LNCaP clone FGC (cell line): Measurements from ENCODE around the gene HSBP1.

Experiments used
- DNase-seq: peaks from one replicate; pipeline ENCODE4 v3.0.0-alpha.2; 2011; ENCODE audit warnings: low read depth
- H3K4me3 ChIP-seq: 2 replicates; pipeline ENCODE4 v1.5.1; 2011; ENCODE audit warnings: mild to moderate bottlenecking, low read depth, low read length, control low read depth
- TF ChIP-seq, protein P1 (sequence below): IDR thresholded peaks from 2 replicates; pipeline ENCODE4 v1.5.1; 2012; ENCODE audit warnings: mild to moderate bottlenecking; ENCODE audit not compliant: control insufficient read depth, insufficient read depth; ENCODE audit errors: extremely low read depth

Gene HSBP1

DNA sequence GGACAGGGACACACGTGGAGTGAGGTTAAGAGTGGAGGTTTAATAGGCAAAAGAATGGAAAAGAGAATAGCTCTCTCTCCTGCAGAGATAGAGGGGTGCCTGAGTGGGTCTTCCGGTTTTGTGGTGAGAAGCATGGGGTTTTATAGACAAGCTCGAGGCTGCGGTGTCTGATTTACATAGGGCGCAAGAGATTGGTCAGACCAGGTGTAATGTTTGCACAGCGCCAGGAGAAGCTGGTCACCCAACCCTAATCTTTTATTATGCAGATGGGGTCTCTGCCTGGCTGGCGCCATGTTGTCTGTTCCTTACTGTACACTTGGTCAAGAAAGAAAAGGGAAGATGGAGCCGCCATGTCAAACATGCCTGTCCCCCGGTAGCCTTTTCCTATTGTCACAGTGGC, 46.6 kb downstream of the HSBP1 start:
- TF ChIP-seq, protein P1, sequence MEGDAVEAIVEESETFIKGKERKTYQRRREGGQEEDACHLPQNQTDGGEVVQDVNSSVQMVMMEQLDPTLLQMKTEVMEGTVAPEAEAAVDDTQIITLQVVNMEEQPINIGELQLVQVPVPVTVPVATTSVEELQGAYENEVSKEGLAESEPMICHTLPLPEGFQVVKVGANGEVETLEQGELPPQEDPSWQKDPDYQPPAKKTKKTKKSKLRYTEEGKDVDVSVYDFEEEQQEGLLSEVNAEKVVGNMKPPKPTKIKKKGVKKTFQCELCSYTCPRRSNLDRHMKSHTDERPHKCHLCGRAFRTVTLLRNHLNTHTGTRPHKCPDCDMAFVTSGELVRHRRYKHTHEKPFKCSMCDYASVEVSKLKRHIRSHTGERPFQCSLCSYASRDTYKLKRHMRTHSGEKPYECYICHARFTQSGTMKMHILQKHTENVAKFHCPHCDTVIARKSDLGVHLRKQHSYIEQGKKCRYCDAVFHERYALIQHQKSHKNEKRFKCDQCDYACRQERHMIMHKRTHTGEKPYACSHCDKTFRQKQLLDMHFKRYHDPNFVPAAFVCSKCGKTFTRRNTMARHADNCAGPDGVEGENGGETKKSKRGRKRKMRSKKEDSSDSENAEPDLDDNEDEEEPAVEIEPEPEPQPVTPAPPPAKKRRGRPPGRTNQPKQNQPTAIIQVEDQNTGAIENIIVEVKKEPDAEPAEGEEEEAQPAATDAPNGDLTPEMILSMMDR, result no peak
- no peak for DNase-seq
- H3K4me3 ChIP-seq, result no peak overlapping the region

DNA sequence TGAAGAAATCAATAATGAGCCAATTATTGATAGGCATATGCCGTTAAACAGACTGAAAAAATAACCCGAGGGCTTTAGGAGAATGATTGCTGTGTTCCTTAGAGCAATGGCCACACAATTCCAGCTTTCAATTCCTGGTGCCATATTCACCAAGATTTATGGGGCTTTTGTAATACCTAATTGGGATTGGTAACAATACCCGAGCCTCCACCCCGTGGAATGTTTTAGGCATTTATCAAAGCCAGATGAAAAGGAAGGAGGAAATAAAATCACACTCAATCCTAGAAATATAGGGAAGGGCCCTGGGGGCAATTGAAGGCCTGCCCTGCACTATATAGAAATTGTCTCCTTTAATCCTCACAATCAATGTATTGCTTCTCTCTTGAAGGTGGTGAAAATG, 49.0 kb downstream of the HSBP1 start:
- TF ChIP-seq, protein P1, result no peak
- no peak for DNase-seq
- H3K4me3 ChIP-seq, result no peak overlapping the region

DNA sequence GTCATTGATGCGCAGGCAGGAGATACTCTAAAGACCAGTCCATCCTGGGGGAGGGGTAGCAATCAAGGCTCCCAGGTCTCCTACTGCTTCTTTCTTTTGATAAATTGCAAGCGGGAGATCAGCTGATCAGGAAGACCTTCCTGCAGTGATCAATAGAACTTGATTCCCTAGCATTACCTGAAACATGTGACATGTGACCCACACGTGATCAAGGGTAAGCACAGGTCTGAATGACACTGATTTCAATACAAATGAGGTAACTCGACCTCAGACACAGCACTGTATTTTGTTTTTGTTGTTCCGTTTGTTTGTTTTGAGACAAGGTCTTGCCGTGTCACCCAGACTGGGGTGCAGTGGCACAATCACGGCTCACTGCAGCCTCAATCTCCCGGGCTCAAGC, 51.5 kb downstream of the HSBP1 start:
- TF ChIP-seq, protein P1, result no peak
- no peak for DNase-seq
- no peak overlapping the region for H3K4me3 ChIP-seq

DNA sequence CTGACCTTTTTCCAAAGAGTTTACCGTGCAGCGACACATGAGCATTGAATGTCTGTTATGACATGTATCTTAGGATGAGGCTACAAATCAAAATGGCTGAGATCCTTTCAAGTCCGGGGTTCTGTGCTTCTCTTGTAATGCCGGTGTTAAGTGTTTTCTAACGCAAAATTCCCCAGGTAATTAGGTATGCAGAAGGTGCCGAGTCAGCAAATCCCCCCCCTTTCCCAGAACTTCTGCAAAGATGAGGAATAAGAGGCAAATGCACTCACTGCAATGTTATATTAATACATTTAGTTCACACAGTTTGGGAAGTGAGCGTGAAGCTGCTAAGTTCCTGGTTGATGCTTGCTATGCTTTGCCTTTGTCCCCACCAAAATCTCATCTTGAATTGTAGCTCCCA, 54.9 kb downstream of the HSBP1 start:
- H3K4me3 ChIP-seq, result no peak overlapping the region
- TF ChIP-seq, protein P1, result no peak
- DNase-seq, result no peak

DNA sequence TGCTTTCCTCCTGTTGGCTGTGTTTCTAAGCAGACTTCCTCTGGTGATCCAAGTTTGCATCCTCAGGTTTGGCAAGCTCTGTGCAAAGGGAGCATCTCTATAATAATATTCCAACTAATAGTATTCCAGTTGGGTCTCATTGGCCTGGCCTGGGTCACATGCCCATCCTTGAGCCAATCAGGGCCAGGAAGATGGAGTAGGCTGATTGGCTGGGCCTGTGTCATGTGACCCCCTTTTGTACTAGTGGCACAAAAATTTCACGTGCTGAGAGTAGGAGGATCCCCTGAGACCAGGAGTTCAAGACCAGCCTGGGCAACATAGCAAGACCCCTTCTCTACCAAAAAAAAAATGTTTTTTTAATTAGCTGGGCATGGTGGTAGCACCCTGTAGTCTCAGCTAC, 55.9 kb downstream of the HSBP1 start:
- H3K4me3 ChIP-seq, result no peak overlapping the region
- DNase-seq, result no peak
- TF ChIP-seq, protein P1, result no peak
